Measurements from ENCODE around the gene MRGPRX3.

MRGPRX3 gene

DNA sequence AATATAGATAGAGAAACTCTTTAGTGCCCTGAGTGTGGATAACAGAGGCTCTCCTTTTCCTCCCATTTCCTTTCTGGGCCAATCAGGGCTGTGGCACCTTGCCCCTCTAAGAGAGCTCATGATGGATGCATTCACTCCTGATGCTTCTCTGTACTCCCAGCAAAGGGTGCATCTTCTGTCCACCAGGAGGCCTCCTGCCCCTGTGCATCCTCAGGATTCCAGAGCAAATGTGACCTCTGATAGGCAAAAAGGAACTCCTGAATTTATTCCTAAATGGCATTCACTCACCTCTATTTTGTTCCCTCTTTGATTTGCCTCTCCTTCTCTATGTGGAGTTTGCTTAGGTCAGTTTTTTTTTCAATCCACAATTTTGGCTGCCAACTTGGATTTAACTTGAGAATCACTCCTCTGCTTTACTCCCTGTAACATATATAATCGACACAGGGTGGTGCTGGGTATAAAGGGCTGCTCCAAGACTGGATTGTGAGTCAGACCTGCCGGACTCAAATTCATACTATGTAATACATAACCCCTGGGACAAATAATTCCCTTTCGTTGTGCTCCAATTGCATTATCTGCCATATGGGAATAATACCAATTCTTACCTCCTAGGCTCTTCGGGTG lies 39.1 kb downstream of the MRGPRX3 start:
- DNase-seq = peak; percentile 4

DNA sequence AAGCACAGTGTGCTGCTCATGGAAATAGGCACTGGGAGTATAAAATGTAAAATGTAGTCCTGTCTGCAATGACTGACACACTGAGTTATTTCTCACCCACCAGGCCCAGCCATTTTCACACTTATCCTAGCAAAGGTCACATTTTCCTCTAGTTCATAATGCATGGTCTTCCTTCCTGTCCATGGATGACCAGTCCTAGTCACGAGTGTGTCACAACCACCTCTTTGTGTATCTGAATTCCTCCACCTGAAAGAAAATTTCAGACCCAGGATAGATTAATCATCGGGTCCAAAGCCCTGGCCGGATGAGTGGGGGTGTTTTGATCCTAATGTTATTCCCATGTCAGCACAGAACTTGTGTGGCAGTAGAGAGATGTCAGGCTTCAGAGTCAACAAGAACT lies 40.3 kb downstream of the MRGPRX3 start, which contains the start of gene MRGPRX4:
TSS of gene MRGPRX4 (plus strand) at position 172 of the 400 bp plus-strand sequence. CDS start 420 bp downstream, outside the sequence.
- DNase-seq = no peak

DNA sequence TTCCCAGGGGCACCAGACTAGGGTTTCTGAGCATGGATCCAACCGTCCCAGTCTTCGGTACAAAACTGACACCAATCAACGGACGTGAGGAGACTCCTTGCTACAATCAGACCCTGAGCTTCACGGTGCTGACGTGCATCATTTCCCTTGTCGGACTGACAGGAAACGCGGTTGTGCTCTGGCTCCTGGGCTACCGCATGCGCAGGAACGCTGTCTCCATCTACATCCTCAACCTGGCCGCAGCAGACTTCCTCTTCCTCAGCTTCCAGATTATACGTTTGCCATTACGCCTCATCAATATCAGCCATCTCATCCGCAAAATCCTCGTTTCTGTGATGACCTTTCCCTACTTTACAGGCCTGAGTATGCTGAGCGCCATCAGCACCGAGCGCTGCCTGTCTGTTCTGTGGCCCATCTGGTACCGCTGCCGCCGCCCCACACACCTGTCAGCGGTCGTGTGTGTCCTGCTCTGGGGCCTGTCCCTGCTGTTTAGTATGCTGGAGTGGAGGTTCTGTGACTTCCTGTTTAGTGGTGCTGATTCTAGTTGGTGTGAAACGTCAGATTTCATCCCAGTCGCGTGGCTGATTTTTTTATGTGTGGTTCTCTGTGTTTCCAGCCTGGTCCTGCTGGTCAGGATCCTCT lies 41.0 kb downstream of the MRGPRX3 start:
- DNase-seq = no peak
